ENCODE measurements around the gene WSCD1.

The WSCD1 gene

DNA sequence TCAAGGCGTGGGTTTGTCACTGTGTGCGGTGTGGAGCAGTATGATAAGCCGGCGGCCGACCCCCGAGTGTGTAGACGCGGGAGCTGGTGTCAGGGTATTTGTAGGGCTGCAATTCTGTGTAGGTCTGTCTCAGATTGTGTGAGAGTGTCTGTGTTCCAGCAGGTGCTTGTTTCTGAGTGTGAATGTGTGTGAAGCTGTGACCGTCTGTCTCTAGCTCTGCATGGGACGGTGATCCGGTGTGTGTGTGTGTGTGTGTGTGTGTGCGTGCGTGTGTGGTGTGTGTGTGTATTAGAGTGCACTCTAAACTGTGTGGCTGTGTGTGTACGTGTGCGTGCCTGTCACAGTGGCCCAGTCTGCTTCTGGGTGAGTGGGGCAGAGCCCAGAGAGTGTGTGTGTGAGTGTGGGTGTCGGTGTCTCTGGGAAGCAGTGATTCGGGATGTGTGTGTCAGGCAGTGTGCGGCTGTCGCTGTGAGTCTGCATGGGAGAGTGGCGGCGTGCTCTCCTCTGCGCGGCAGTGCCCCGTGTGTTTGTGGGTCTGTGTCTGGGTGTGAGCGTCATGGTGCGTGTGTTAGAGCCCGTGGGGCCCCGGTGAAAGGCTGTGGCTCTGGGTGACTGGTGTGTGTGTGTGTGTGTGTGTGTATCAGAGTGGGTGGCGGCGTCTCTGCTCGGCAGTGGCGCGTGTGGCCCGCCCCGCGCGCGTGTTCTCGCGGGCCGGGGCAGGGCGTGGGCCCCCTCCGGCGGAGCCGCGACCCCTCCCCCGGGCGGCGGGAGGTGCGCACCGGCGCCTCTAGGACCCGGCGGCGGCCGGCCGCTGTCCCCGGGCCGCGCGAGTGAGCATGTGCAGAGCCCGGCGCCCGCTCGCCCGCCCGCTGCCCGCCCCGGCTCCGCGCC is at the start of gene WSCD1:
Gene WSCD1 (plus strand): TSS at position 841 of the 891 bp plus-strand sequence. CDS start 10,280 bp downstream, outside the sequence.
- DNase-seq: no peak

DNA sequence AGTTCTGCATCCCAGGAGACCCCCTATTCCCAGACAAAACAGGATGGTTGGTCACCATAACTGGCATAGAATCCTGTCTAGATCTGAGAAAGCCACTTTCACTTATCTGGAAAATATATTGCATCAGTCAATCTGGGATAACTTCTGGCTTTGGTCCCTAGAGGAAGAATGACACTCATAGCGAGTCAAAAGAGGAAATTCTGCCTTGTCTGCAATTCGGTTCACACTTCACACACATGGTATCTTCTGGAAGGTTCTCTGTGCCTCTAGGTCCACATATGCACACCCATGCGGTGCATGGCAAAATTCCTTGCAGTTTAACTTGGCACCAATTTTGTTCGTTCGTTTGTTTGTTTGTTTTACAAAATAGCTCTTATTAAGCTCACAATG is 49.2 kb upstream of the WSCD1 start:
- DNase-seq: no peak

GRCh38 chr17:6021627-6022026 is 48.6 kb upstream of the WSCD1 start:
- no peak for DNase-seq

GRCh38 chr17:6023036-6023831 is 46.9 kb upstream of the WSCD1 start:
- no peak for DNase-seq

- no peak for DNase-seq
Observed at GRCh38 chr17:6024576-6024975, 45.6 kb upstream of the WSCD1 start.

DNA sequence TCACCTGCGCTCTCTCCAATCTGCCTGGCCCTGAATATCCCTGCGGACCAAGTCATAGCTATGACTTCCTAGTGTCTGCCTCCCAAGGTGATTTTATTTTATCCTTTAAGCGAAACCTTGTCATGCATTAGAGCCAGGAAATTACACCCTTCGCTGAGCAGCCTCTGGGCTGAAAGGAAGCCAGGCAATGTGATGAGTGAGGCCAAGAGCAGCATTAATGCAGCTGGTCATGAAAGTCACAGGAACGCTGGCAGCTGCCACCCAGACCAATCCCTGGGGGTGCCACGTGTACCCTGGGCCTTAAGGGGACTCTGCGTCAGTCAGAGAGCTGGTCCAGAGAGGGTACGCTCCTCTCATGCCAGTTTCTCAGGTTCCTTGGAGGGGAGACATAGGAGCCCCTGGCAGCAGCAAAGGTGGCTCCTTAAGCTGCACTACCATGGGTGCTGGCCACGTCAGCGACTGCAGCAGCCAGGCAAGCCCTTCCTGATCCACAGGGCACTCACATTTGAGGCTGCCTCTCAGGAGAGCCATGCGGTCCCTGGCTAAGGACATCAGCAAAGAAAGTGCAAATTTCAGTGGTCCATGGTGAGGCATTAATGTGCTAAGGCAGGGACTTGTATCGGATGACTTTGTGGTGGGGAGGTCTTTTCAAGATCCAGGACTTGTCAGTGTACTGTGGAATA is 42.7 kb upstream of the WSCD1 start:
- no peak for DNase-seq

DNA sequence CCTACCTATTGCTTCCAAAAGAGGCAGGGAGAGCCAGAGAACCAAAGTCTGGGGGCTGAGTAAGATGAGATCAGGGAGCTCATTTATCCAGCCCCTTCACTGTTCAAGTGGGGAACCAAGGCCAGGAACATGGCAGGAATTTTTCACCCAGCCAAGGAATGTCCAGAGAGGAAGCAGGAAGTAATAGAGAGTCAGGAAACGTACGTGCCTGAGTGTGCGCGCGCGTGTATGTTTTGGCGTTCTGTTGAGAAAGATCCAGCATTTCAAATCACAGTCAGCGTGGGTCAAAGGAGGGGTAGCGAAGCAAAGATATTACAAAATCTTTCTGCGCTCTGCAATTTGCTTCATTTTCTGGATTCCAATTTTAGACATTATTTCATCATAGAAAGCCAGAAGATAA is 41.9 kb upstream of the WSCD1 start:
- no peak for DNase-seq

DNA sequence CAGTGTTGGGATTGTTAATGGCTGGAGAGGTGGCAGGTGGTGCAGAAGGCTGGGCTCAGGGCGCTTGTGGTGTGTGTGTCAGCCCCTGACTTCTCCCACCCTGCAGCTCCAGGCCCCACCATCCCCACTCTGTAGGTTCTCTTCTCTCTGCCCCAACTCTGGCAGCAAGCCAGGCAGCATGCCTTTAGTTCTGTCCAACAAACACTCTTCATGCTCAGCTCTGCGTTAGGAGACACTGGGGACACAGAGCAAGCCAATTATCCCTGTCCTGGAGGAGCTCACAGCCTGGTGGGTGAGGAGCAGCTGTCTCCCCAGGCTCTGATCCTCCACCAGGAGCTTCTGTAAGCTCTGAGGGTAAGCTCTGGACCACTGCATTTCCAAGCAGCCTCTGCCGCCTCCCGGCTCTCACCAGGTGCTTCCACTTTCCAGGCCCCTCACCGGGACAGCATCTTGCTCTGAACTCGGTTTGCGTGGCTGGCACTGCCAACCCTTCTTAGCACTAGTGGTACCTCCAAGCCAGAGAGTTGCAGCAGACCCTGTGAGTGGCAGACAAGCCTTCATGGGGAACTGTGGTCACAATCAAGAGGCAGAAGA is 34.3 kb upstream of the WSCD1 start:
- no peak for DNase-seq

- DNase-seq: no peak
Observed at GRCh38 chr17:6040504-6040903, 29.7 kb upstream of the WSCD1 start.

DNA sequence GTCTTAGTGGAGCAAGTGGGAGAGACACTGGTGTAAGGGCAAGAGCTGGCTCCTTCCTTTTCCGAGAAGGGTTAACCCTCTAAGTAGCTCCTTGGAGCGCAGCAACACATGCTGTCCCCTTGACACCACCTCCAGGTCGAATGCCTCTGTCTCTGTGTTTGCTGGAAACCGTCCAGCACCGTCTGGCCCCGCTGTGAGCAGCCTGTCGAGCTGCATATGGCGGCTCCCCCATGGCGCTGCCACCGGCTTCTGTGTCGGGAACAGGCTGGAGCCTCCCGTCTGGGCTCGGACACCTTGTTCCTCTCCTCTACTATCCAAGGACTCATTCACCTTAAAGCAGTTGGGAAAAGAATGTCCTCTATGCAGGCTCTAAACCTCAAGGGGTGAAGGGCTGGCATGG is 28.9 kb upstream of the WSCD1 start:
- no peak for DNase-seq

- DNase-seq: no peak
Observed at GRCh38 chr17:6043405-6043804, 26.8 kb upstream of the WSCD1 start.

GRCh38 chr17:6044261-6044660 is 25.9 kb upstream of the WSCD1 start:
- DNase-seq: no peak

GRCh38 chr17:6045621-6046357 is 24.4 kb upstream of the WSCD1 start:
- DNase-seq: no peak

GRCh38 chr17:6046431-6046830 is 23.7 kb upstream of the WSCD1 start:
- no peak for DNase-seq

GRCh38 chr17:6046931-6047330 is 23.2 kb upstream of the WSCD1 start:
- DNase-seq: no peak

GRCh38 chr17:6047966-6048365 is 22.2 kb upstream of the WSCD1 start:
- peak; percentile 48 for DNase-seq

DNA sequence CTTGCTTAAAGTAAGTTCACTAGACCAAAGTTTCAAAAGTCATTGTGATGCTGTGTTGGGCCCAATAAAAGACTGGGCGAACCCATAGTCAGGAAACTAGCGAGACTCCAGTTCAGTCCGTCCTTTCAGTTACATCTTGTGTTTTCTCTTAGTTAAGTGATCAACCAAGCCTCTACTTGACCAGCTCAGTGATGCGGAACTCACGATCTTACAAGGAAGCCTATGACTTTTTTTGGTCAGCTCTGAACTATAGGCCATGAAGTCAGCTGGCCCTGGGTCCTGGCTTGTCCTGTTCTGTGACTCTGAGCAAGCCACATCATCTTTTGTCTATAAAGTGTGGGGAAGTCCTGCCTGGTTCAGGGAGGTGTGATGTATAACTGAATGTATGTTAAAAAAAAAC is 21.7 kb upstream of the WSCD1 start:
- DNase-seq: no peak

GRCh38 chr17:6052926-6053325 is 17.3 kb upstream of the WSCD1 start:
- DNase-seq: no peak

GRCh38 chr17:6054372-6054771 is 15.8 kb upstream of the WSCD1 start:
- DNase-seq: no peak

DNA sequence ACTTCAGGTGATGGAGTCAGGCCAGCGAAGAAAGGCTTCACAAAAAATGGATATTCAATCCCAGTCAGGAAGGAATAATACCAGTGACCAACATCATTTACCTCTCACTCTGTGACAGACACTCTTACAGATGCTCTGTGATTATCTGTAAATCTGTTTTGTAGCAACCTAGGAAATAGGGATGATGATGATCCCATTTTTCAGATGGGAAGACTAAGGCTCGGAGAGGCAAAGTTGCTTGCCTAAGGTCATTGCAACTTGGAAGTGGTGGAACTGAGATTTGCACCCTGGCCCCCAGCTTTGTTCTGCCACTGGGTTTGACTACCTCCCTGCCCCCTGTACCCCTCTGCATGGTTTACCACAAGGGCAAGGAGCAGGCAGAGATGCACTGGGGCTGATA is 14.1 kb upstream of the WSCD1 start:
- no peak for DNase-seq

GRCh38 chr17:6057562-6057961 is 12.6 kb upstream of the WSCD1 start:
- no peak for DNase-seq

- no peak for DNase-seq
Observed at GRCh38 chr17:6059406-6059805, 10.8 kb upstream of the WSCD1 start.

Data from amniotic stem cell (primary cell).